Testis (tissue), 3 donors: ENCODE data around the gene PPP2R5D. TPM values are rescaled to one million over a fixed set of nuclear protein-coding genes. Genes with fewer than 3 reads are reported as not detected.
"Not testable (repeated sequence)": the region's sequence is repeated elsewhere in the genome, so short reads cannot be mapped to it uniquely, and the experiment has no call there.

Experiments used
- DNase-seq: peaks from one replicate; pipeline ENCODE4 v3.0.0-alpha.2; 2019
- H3K27ac ChIP-seq, 2 donors: fragments of 200-600 bp; sonication (generic); one replicate each; pipeline ENCODE4 v1.5.1; 2019
- H3K27me3 ChIP-seq: fragments of 200-600 bp; sonication (generic); one replicate; pipeline ENCODE4 v1.5.1; 2019
- H3K36me3 ChIP-seq: fragments of 200-600 bp; sonication (generic); one replicate; pipeline ENCODE4 v1.5.1; 2017; ENCODE audit warnings: low read depth; ENCODE audit errors: missing control alignments
- H3K4me1 ChIP-seq: fragments of 200-600 bp; sonication (generic); one replicate; pipeline ENCODE4 v1.5.1; 2019
- H3K4me3 ChIP-seq, 2 donors: fragments of 200-600 bp; sonication (generic); one replicate each; pipeline ENCODE4 v1.5.1; 2017 to 2019
- H3K9me3 ChIP-seq: fragments of 200-600 bp; sonication (generic); one replicate; pipeline ENCODE4 v1.5.1; 2017
- CTCF ChIP-seq, 3 experiments: fragments of 450-650 bp in 2 of 3; fragments of 200-600 bp in 1 of 3; sonication (generic) in 1 of 3; IDR thresholded peaks; one replicate each; pipeline ENCODE4 v1.5.1; 2016 to 2019; ENCODE audit warnings: antibody characterized with exemption in 3 of 3, mild to moderate bottlenecking in 2 of 3, moderate library complexity in 1 of 3
- POLR2A ChIP-seq: fragments of 450-650 bp; IDR thresholded peaks from one replicate; pipeline ENCODE4 v1.6.1; 2017; ENCODE audit warnings: antibody characterized with exemption, mild to moderate bottlenecking, moderate library complexity
- WGBS, 2 donors: methylation state at CpG; one replicate each; pipeline ENCODE4 v1.1.5; 2018; 5-methylcytosine and 5-hydroxymethylcytosine counted together
- intact Hi-C: fragments of 100-400 bp; cut with DNase I; formaldehyde crosslinking; loops from one replicate; pipeline ENCODE4 v1.15.1; 2023; ENCODE audit warnings: low total_unique reads
- polyA plus RNA-seq: library from polyadenylated mRNA; stranded (reverse); fragments of 350-450 nt; fragmentation: Illumina TruSeq; extraction: RNeasy Lipid Tissue Mini Kit (QIAGEN cat#74804); gene quantifications from one replicate; pipeline ENCODE4 v1.2.3, GENCODE V29; 2014; ENCODE audit warnings: low read depth, low replicate concordance; ENCODE audit not compliant: insufficient read depth
- total RNA-seq, 2 donors: library from RNA; depleted of rRNA; stranded (reverse); fragments of >200 nt; gene quantifications; one replicate each; pipeline ENCODE4 v1.2.3, GENCODE V29; 2016

The PPP2R5D gene
- total and polyA plus RNA-seq, 3 donors from 2014 or later = 73.4 to 82.5 (median 74.5) TPM

DNA sequence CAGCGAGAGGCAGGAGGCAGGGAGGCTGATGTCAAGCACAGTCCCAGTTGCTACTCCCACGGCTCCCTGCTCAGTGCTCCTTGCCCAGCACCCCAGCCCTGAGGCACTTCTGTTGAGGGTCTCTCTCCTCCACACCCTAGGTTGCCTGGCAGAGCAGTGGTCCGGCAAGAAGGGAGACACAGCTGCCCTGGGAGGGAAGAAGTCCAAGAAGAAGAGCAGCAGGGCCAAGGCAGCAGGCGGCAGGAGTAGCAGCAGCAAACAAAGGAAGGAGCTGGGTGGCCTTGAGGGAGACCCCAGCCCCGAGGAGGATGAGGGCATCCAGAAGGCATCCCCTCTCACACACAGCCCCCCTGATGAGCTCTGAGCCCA is 46.0 kb upstream of the PPP2R5D start:
- WGBS, 2 donors = 64 to 66% methylated on average over 3 to 4 of the region's 5 CpGs
- TF ChIP-seq CTCF (IDR thresholded peaks at IDR 0.05) (no peak), POLR2A (no peak)
- no peaks in the 10 kb centered on the region for H3K36me3 ChIP-seq

DNA sequence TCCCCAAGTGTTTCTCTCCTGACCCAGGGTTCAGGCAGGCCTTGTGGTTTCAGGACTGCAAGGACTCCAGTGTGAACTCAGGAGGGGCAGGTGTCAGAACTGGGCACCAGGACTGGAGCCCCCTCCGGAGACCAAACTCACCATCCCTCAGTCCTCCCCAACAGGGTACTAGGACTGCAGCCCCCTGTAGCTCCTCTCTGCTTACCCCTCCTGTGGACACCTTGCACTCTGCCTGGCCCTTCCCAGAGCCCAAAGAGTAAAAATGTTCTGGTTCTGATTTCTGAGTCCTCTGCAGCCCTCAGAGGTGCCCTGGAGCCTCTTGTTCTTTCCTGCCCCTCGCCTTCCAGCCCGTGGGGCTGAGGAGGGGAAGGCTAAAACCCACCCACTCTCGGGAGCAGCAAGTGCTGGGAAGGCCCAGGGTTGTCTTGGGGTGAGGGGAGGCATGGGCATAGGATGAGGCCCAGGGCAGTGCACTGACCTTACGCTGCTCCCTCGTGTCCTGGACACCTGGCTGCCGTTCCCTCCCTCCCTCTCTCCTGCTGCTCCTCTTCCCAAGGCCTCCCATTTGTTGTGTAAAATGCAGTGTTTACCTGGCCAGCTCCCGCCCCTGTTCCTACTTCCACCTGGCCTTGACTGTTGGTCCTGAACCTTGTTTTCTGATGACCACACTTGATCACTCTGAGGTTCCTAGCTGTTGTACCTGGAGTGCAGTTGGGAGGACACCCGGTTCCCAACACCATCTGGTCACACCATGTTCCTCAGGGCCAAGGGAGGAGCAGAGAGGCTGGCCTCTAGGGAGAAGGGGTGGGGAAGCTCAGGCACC is 45.2 kb upstream of the PPP2R5D start:
- intact Hi-C loops = no loop called here
- Histone ChIP-seq H3K4me3 (no peak overlapping the region), H3K27ac (no peak overlapping the region), H3K4me1 (peaks cover 5% of the 10 kb centered on the region), H3K36me3 (no peaks in the 10 kb centered on the region), H3K9me3 (no peaks in the 10 kb centered on the region), H3K27me3 (no peaks in the 10 kb centered on the region)
- WGBS, 2 donors = 77 to 78% methylated on average over 9 of the region's 9 CpGs
- no peak for TF ChIP-seq POLR2A
- TF ChIP-seq CTCF (IDR thresholded peaks at IDR 0.05) = no peak
- peak; percentile 27 for DNase-seq

More for the DNA sequence above, 46.0 kb upstream of the PPP2R5D start:
- H3K4me3 ChIP-seq = no peak overlapping the region
- no peak for DNase-seq
- H3K27ac ChIP-seq = no peak overlapping the region
- intact Hi-C loops = no loop called here
- H3K9me3 ChIP-seq = no peaks in the 10 kb centered on the region
- H3K27me3 ChIP-seq = no peaks in the 10 kb centered on the region
- peaks cover 5% of the 10 kb centered on the region for H3K4me1 ChIP-seq

GRCh38 chr6:42939810-42940167 is 44.6 kb upstream of the PPP2R5D start:
- no peak overlapping the region for H3K27ac ChIP-seq
- intact Hi-C loops = no loop called here
- peaks cover 5% of the 10 kb centered on the region for H3K4me1 ChIP-seq
- TF ChIP-seq POLR2A (no peak), CTCF (IDR thresholded peaks at IDR 0.05) (no peak)
- H3K4me3 ChIP-seq = no peak overlapping the region
- H3K27me3 ChIP-seq = no peaks in the 10 kb centered on the region
- 42 to 49% methylated on average over 4 of the region's 4 CpGs for WGBS, 2 donors
- H3K36me3 ChIP-seq = no peaks in the 10 kb centered on the region
- DNase-seq = no peak
- no peaks in the 10 kb centered on the region for H3K9me3 ChIP-seq

DNA sequence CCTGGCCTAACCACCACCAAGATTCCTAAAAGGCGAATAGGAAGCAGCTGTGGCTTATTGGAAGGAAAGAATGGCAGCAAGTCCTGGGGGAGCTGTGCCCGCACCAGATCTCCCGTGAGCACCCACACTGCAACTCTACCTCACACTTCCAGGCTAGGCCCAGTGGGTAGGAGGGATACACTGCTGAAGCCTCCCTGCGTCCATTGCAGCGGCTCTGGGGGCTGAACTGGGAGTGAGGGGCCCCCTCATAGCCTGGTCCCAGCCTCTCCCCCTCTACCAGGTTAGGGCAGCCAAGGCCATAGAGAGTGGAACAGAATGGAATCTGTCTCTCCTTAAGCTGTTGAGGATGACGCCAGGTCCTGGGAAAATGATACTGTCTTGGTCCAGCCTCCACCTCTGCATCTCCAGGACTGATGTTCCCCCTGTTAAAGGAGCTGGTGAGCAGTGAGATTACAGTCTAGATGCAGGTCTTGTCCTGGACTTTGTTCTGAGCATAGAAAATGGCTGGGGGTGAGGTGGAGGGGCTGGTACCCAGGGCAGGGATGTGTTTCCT is 43.8 kb upstream of the PPP2R5D start:
- intact Hi-C loops = no loop called here
- Histone ChIP-seq H3K4me1 (peaks cover 5% of the 10 kb centered on the region), H3K36me3 (no peaks in the 10 kb centered on the region), H3K27ac (no peak overlapping the region), H3K27me3 (no peaks in the 10 kb centered on the region), H3K9me3 (no peaks in the 10 kb centered on the region), H3K4me3 (no peak overlapping the region)
- DNase-seq = no peak
- WGBS, 2 donors = 92 to 94% methylated on average over 4 to 6 of the region's 6 CpGs
- TF ChIP-seq CTCF (IDR thresholded peaks at IDR 0.05) (no peak), POLR2A (no peak)

DNA sequence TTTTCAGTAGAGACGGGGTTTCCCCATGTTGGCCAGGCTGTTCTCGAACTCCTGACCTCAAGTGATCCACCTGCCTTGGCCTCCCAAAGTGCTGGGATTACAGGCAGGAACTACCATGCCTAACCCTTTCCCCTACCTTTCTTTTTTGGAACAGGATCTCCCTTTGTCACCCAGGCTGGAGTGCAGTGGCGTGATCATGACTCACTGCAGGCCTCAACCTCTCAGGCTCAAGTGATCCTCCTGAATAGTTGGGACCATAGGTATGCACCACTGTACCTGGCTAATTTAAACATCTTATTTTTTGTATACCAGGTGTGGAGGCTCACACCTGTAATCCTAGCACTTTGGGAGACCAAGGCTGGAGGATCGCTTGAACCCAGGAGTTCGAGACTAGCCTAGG is 43.0 kb upstream of the PPP2R5D start:
- H3K27ac ChIP-seq, DNase-seq, intact Hi-C loops, H3K4me1 ChIP-seq, H3K9me3 ChIP-seq, H3K27me3 ChIP-seq, H3K4me3 ChIP-seq, H3K36me3 ChIP-seq: not testable (repeated sequence)
- 93 to 98% methylated on average over 5 of the region's 5 CpGs for WGBS, 2 donors
